ENCODE measurements around the gene CCDC146.

CCDC146 gene

DNA sequence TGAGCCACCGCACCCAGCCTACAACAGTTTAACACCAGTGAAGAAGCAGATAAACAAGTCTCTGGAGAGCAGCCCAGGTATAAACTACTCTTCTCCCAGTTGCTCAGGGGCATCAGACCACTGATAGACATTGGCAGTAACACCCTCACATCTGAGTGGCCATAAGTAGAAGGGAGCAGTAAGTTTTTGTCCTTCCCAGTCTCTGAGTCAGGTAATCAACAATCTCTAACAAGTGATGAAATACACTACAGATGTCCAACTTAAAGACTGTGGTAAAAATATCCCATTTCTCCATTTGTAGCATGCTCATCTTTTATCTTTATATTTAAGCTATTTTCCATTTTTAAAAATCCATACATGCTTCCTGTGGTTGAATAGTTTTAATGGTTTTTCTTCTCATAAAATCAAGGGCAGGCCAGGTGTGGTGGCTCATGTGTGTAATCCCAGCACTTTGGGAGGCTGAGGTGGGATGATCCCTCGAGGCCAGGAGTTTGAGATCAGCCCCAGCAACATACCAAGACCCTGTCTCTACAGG is 215.1 kb downstream of the CCDC146 start:
- Mint-ChIP-seq H3K27ac (no peak overlapping the region), H3K27me3 (no peaks in the 10 kb centered on the region), H3K4me3 (no peak overlapping the region), H3K4me1 (peaks cover 22% of the 10 kb centered on the region), H3K9me3 (no peaks in the 10 kb centered on the region), H3K36me3 (peaks cover 6% of the 10 kb centered on the region)
- DNase-seq, result no peak
- CTCF ChIA-PET, result no interaction called here

DNA sequence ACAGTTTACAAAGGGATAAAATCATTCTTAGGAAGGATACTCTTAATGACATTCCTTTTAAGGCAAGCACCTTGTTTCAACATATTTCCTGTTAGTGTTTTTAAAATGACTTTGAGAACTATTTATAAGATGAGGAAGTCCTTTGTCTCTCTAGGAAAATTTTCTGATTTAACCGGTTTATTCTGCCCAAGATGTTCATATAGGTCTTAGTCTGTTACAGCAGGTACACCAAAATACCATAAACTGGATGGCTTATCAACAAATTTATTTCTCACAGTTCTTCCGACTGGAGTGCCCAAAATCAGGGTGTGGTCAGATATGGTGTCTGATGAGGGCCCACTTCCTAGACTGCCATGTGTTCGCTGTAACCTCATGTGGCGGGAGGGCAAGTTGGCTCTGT is 215.8 kb downstream of the CCDC146 start:
- CTCF ChIA-PET, result no interaction called here
- Mint-ChIP-seq H3K27ac (no peak overlapping the region), H3K9me3 (no peaks in the 10 kb centered on the region), H3K4me3 (no peak overlapping the region), H3K27me3 (no peaks in the 10 kb centered on the region), H3K4me1 (peaks cover 22% of the 10 kb centered on the region), H3K36me3 (peaks cover 6% of the 10 kb centered on the region)
- DNase-seq, result no peak

- Mint-ChIP-seq H3K27me3 (no peaks in the 10 kb centered on the region), H3K4me3 (no peak overlapping the region), H3K27ac (no peak overlapping the region), H3K36me3 (peaks cover 6% of the 10 kb centered on the region), H3K4me1 (peaks cover 21% of the 10 kb centered on the region), H3K9me3 (no peaks in the 10 kb centered on the region)
- no peak for DNase-seq
- CTCF ChIA-PET, result no interaction called here
Observed at GRCh38 chr7:77338883-77339629, 216.6 kb downstream of the CCDC146 start.

GRCh38 chr7:77339726-77340125 is 217.3 kb downstream of the CCDC146 start:
- Mint-ChIP-seq H3K36me3 (peaks cover 6% of the 10 kb centered on the region), H3K4me3 (no peak overlapping the region), H3K4me1 (peaks cover 19% of the 10 kb centered on the region), H3K9me3 (no peaks in the 10 kb centered on the region), H3K27ac (no peak overlapping the region), H3K27me3 (no peaks in the 10 kb centered on the region)
- no peak for DNase-seq
- CTCF ChIA-PET, result no interaction called here
